Measurements from ENCODE around the gene PLEKHG4B.

Gene PLEKHG4B

GRCh38 chr5:142246-142810 is 50.4 kb downstream of the PLEKHG4B start:
- Histone ChIP-seq H3K9me3 (ENCODE audit: control insufficient read depth, low read length) (no peaks in the 10 kb centered on the region), H3K27ac (ENCODE audit: insufficient read depth, low read depth, low read length, poor library complexity, severe bottlenecking) (no peak overlapping the region), H3K36me3 (ENCODE audit: control insufficient read depth, insufficient read depth, low read length) (peaks cover 61% of the 10 kb centered on the region), H3K27me3 (ENCODE audit: control insufficient read depth, insufficient read depth, low read length, poor library complexity, severe bottlenecking) (no peaks in the 10 kb centered on the region), H3K4me1 (ENCODE audit: control insufficient read depth, insufficient read depth, low read length) (no peaks in the 10 kb centered on the region), H3K4me3 (ENCODE audit: insufficient read depth, low read depth, low read length) (no peak overlapping the region)
- 94% methylated on average over 18 of the region's 18 CpGs for WGBS, 2 experiments

- H3K27me3 ChIP-seq (ENCODE audit: control insufficient read depth, insufficient read depth, low read length, poor library complexity, severe bottlenecking) = no peaks in the 10 kb centered on the region
- peaks cover 68% of the 10 kb centered on the region for H3K36me3 ChIP-seq (ENCODE audit: control insufficient read depth, insufficient read depth, low read length)
- peaks cover 3% of the 10 kb centered on the region for H3K9me3 ChIP-seq (ENCODE audit: control insufficient read depth, low read length)
- H3K4me1 ChIP-seq (ENCODE audit: control insufficient read depth, insufficient read depth, low read length) = no peaks in the 10 kb centered on the region
- H3K27ac ChIP-seq (ENCODE audit: insufficient read depth, low read depth, low read length, poor library complexity, severe bottlenecking) = no peak overlapping the region
- H3K4me3 ChIP-seq (ENCODE audit: insufficient read depth, low read depth, low read length) = no peak overlapping the region
- WGBS, 2 experiments = 85 to 86% methylated on average over 17 of the region's 17 CpGs
These were observed 51.1 kb downstream of the PLEKHG4B start for GRCh38 chr5:143041-143440.

GRCh38 chr5:144941-145340 is 53.0 kb downstream of the PLEKHG4B start:
- WGBS, 2 experiments = 95 to 96% methylated on average over 8 of the region's 8 CpGs
- peaks cover 68% of the 10 kb centered on the region for H3K36me3 ChIP-seq (ENCODE audit: control insufficient read depth, insufficient read depth, low read length)

GRCh38 chr5:145585-146323 is 53.8 kb downstream of the PLEKHG4B start:
- Histone ChIP-seq H3K27me3 (ENCODE audit: control insufficient read depth, insufficient read depth, low read length, poor library complexity, severe bottlenecking) (no peaks in the 10 kb centered on the region), H3K27ac (ENCODE audit: insufficient read depth, low read depth, low read length, poor library complexity, severe bottlenecking) (no peak overlapping the region), H3K36me3 (ENCODE audit: control insufficient read depth, insufficient read depth, low read length) (peaks cover 64% of the 10 kb centered on the region), H3K9me3 (ENCODE audit: control insufficient read depth, low read length) (peaks cover 7% of the 10 kb centered on the region), H3K4me3 (ENCODE audit: insufficient read depth, low read depth, low read length) (no peak overlapping the region), H3K4me1 (ENCODE audit: control insufficient read depth, insufficient read depth, low read length) (no peaks in the 10 kb centered on the region)
- 66 to 69% methylated on average over 7 of the region's 7 CpGs for WGBS, 2 experiments

More at GRCh38 chr5:144941-145340, 53.0 kb downstream of the PLEKHG4B start:
- Histone ChIP-seq H3K27me3 (ENCODE audit: control insufficient read depth, insufficient read depth, low read length, poor library complexity, severe bottlenecking) (no peaks in the 10 kb centered on the region), H3K4me1 (ENCODE audit: control insufficient read depth, insufficient read depth, low read length) (no peaks in the 10 kb centered on the region), H3K27ac (ENCODE audit: insufficient read depth, low read depth, low read length, poor library complexity, severe bottlenecking) (no peak overlapping the region), H3K4me3 (ENCODE audit: insufficient read depth, low read depth, low read length) (no peak overlapping the region), H3K9me3 (ENCODE audit: control insufficient read depth, low read length) (peaks cover 7% of the 10 kb centered on the region)

- Histone ChIP-seq H3K9me3 (ENCODE audit: control insufficient read depth, low read length) (peaks cover 7% of the 10 kb centered on the region), H3K27ac (ENCODE audit: insufficient read depth, low read depth, low read length, poor library complexity, severe bottlenecking) (no peak overlapping the region), H3K4me1 (ENCODE audit: control insufficient read depth, insufficient read depth, low read length) (no peaks in the 10 kb centered on the region), H3K36me3 (ENCODE audit: control insufficient read depth, insufficient read depth, low read length) (peaks cover 71% of the 10 kb centered on the region), H3K4me3 (ENCODE audit: insufficient read depth, low read depth, low read length) (no peak overlapping the region), H3K27me3 (ENCODE audit: control insufficient read depth, insufficient read depth, low read length, poor library complexity, severe bottlenecking) (no peaks in the 10 kb centered on the region)
- WGBS, 2 experiments = 87 to 92% methylated on average over 1 of the region's 1 CpG
These were observed 55.8 kb downstream of the PLEKHG4B start for GRCh38 chr5:147751-148150.

- H3K27ac ChIP-seq (ENCODE audit: insufficient read depth, low read depth, low read length, poor library complexity, severe bottlenecking) = no peak overlapping the region
- H3K4me1 ChIP-seq (ENCODE audit: control insufficient read depth, insufficient read depth, low read length) = peaks cover 3% of the 10 kb centered on the region
- peaks cover 64% of the 10 kb centered on the region for H3K36me3 ChIP-seq (ENCODE audit: control insufficient read depth, insufficient read depth, low read length)
- peaks cover 7% of the 10 kb centered on the region for H3K9me3 ChIP-seq (ENCODE audit: control insufficient read depth, low read length)
- 94 to 98% methylated on average over 6 of the region's 6 CpGs for WGBS, 2 experiments
- H3K4me3 ChIP-seq (ENCODE audit: insufficient read depth, low read depth, low read length) = no peak overlapping the region
- no peaks in the 10 kb centered on the region for H3K27me3 ChIP-seq (ENCODE audit: control insufficient read depth, insufficient read depth, low read length, poor library complexity, severe bottlenecking)
These were observed 57.9 kb downstream of the PLEKHG4B start for GRCh38 chr5:149745-150485.

- H3K4me3 ChIP-seq (ENCODE audit: insufficient read depth, low read depth, low read length) = no peak overlapping the region
- no peaks in the 10 kb centered on the region for H3K27me3 ChIP-seq (ENCODE audit: control insufficient read depth, insufficient read depth, low read length, poor library complexity, severe bottlenecking)
- H3K9me3 ChIP-seq (ENCODE audit: control insufficient read depth, low read length) = peaks cover 7% of the 10 kb centered on the region
- 95 to 99% methylated on average over 4 of the region's 4 CpGs for WGBS, 2 experiments
- H3K4me1 ChIP-seq (ENCODE audit: control insufficient read depth, insufficient read depth, low read length) = peaks cover 3% of the 10 kb centered on the region
- peaks cover 64% of the 10 kb centered on the region for H3K36me3 ChIP-seq (ENCODE audit: control insufficient read depth, insufficient read depth, low read length)
- no peak overlapping the region for H3K27ac ChIP-seq (ENCODE audit: insufficient read depth, low read depth, low read length, poor library complexity, severe bottlenecking)
These were observed 58.8 kb downstream of the PLEKHG4B start for GRCh38 chr5:150746-151145.

- H3K36me3 ChIP-seq (ENCODE audit: control insufficient read depth, insufficient read depth, low read length) = peaks cover 56% of the 10 kb centered on the region
- H3K4me3 ChIP-seq (ENCODE audit: insufficient read depth, low read depth, low read length) = no peak overlapping the region
- 59 to 65% methylated on average over 6 of the region's 6 CpGs for WGBS, 2 experiments
- H3K27me3 ChIP-seq (ENCODE audit: control insufficient read depth, insufficient read depth, low read length, poor library complexity, severe bottlenecking) = no peaks in the 10 kb centered on the region
- H3K4me1 ChIP-seq (ENCODE audit: control insufficient read depth, insufficient read depth, low read length) = peaks cover 3% of the 10 kb centered on the region
- H3K9me3 ChIP-seq (ENCODE audit: control insufficient read depth, low read length) = peaks cover 7% of the 10 kb centered on the region
- no peak overlapping the region for H3K27ac ChIP-seq (ENCODE audit: insufficient read depth, low read depth, low read length, poor library complexity, severe bottlenecking)
These were observed 60.1 kb downstream of the PLEKHG4B start for GRCh38 chr5:152077-152476.

GRCh38 chr5:153256-153655 is 61.3 kb downstream of the PLEKHG4B start:
- peaks cover 3% of the 10 kb centered on the region for H3K4me1 ChIP-seq (ENCODE audit: control insufficient read depth, insufficient read depth, low read length)
- no peak overlapping the region for H3K4me3 ChIP-seq (ENCODE audit: insufficient read depth, low read depth, low read length)
- no peak overlapping the region for H3K27ac ChIP-seq (ENCODE audit: insufficient read depth, low read depth, low read length, poor library complexity, severe bottlenecking)
- WGBS, 2 experiments = 73 to 96% methylated on average over 6 to 8 of the region's 8 CpGs
- H3K36me3 ChIP-seq (ENCODE audit: control insufficient read depth, insufficient read depth, low read length) = peaks cover 55% of the 10 kb centered on the region
- H3K9me3 ChIP-seq (ENCODE audit: control insufficient read depth, low read length) = peaks cover 4% of the 10 kb centered on the region
- no peaks in the 10 kb centered on the region for H3K27me3 ChIP-seq (ENCODE audit: control insufficient read depth, insufficient read depth, low read length, poor library complexity, severe bottlenecking)

- Histone ChIP-seq H3K4me1 (ENCODE audit: control insufficient read depth, insufficient read depth, low read length) (peaks cover 3% of the 10 kb centered on the region), H3K4me3 (ENCODE audit: insufficient read depth, low read depth, low read length) (no peak overlapping the region), H3K9me3 (ENCODE audit: control insufficient read depth, low read length) (no peaks in the 10 kb centered on the region), H3K36me3 (ENCODE audit: control insufficient read depth, insufficient read depth, low read length) (peaks cover 52% of the 10 kb centered on the region), H3K27ac (ENCODE audit: insufficient read depth, low read depth, low read length, poor library complexity, severe bottlenecking) (no peak overlapping the region), H3K27me3 (ENCODE audit: control insufficient read depth, insufficient read depth, low read length, poor library complexity, severe bottlenecking) (no peaks in the 10 kb centered on the region)
- WGBS, 2 experiments = 50 to 53% methylated on average over 10 of the region's 10 CpGs
These were observed 62.3 kb downstream of the PLEKHG4B start for GRCh38 chr5:154236-154635.

All from ectodermal cell (in vitro differentiated cells).